Fibroblast of lung (primary cell): ENCODE data around the gene DDX10.

Source experiments
- CTCF ChIP-seq, 2 donors: IDR thresholded peaks in 1 of 2; conservative IDR thresholded peaks in 1 of 2; 1 replicate in 1 of 2; 2 replicates in 1 of 2; pipeline ENCODE4 v1.5.1; 2011 to 2012; ENCODE audit warnings: low read length in 2 of 2, control low read depth in 1 of 2, inconsistent platforms in 1 of 2, low read depth in 1 of 2, mild to moderate bottlenecking in 1 of 2
- EZH2 ChIP-seq: IDR thresholded peaks from 2 replicates; pipeline ENCODE4 v1.5.1; 2012; ENCODE audit warnings: low read length, control low read depth, mild to moderate bottlenecking; ENCODE audit errors: missing control alignments

GRCh38 chr11:108620958-108621772 lies 43.7 kb upstream of the DDX10 start:
- TF ChIP-seq CTCF (conservative IDR thresholded peaks at IDR 0.05 in 1 of 2, IDR thresholded peaks at IDR 0.05 in 1 of 2; ENCODE audit: low read depth in 1 of 2, low read length in 2 of 2) (no peak), EZH2 (no peak)
